ENCODE measurements around the gene LYZL1. TPM values are rescaled to one million over a fixed set of nuclear protein-coding genes. Genes with fewer than 3 reads are reported as not detected.

The LYZL1 gene
- total RNA-seq, 1 experiment from 2014 or later: not detected

DNA sequence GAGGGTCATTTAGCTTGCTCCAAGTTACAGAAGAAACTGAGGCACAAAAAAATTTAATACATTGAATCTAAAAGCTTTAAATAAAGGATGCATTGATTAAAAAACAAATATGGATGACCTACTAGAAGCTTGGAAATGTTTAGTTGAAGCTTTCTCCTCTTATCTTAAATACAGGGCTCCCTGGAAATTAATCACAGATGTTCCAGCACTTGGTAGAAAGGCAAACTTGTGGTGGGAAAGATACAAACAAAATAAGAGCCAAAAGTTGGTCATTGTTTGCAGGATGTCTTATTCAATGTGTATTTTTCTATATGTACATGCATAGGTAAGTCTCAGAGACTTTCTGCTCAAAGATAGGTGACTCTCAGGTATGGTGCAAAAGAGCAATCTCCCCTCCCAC is 40.7 kb upstream of the LYZL1 start:
- ChIA-PET CTCF (no interaction called here), RAD21 (ENCODE audit: low non-redundant PET in 1 of 2, low total read pairs in 2 of 2, uncharacterized antibody in 2 of 2, unreplicated experiment in 2 of 2) (no interaction called here), POLR2A (no interaction called here)
- H3K9me3 ChIP-seq (ENCODE audit: control insufficient read depth in 1 of 2, insufficient read depth in 1 of 2, low read depth in 1 of 2, low read length in 2 of 2): no peaks in the 10 kb centered on the region
- DNase-seq (ENCODE audit: low read depth, low spot score): no peak
- H3K27ac ChIP-seq (ENCODE audit: low read depth, low read length): no peak overlapping the region
- H3K9ac ChIP-seq (ENCODE audit: low read length): no peak overlapping the region
- H3K9me2 ChIP-seq (ENCODE audit: insufficient read depth): no peaks in the 10 kb centered on the region
- no peaks in the 10 kb centered on the region for H3K79me2 ChIP-seq (ENCODE audit: insufficient read depth, low read length)
- BruUV-seq (replicated peaks): no TSS peak
- H3K27me3 ChIP-seq (ENCODE audit: insufficient read depth, low read length): peaks cover 19% of the 10 kb centered on the region; the same call in 1 of the 2 replicates
- H3K4me1 ChIP-seq (ENCODE audit: control insufficient read depth in 1 of 2, insufficient read depth in 2 of 2, low read length in 2 of 2): no peaks in the 10 kb centered on the region
- H3K4me3 ChIP-seq (replicated peaks in 1 of 2; ENCODE audit: low read depth in 1 of 2, low read length in 2 of 2): no peak overlapping the region
- H3K4me2 ChIP-seq (ENCODE audit: low read length): no peak overlapping the region
- TF ChIP-seq RAD21 (IDR thresholded peaks at IDR 0.05; ENCODE audit: low read depth): no peak
- no peak for TF ChIP-seq SRF (IDR thresholded peaks at IDR 0.05; ENCODE audit: low read depth)
- no peak for TF ChIP-seq POLR2AphosphoS5 (IDR thresholded peaks at IDR 0.05; ENCODE audit: low read depth, low read length)
- TF ChIP-seq CEBPB (IDR thresholded peaks at IDR 0.05; ENCODE audit: low read depth): no peak
- no peak for TF ChIP-seq JUND (IDR thresholded peaks at IDR 0.05)
- no peak for TF ChIP-seq ELF1 (IDR thresholded peaks at IDR 0.05; ENCODE audit: borderline replicate concordance, low read depth)
- no peaks in the 10 kb centered on the region for H3K36me3 ChIP-seq (ENCODE audit: control insufficient read depth in 1 of 2, insufficient read depth in 2 of 2, low read length in 2 of 2)
- no peak overlapping the region for H2AFZ ChIP-seq (ENCODE audit: low read depth, low read length, poor library complexity, severe bottlenecking)
- ATAC-seq: no peak
- H4K20me1 ChIP-seq (ENCODE audit: insufficient read depth): no peaks in the 10 kb centered on the region
- intact Hi-C loops (cut with micrococcal nuclease): no loop called here

DNA sequence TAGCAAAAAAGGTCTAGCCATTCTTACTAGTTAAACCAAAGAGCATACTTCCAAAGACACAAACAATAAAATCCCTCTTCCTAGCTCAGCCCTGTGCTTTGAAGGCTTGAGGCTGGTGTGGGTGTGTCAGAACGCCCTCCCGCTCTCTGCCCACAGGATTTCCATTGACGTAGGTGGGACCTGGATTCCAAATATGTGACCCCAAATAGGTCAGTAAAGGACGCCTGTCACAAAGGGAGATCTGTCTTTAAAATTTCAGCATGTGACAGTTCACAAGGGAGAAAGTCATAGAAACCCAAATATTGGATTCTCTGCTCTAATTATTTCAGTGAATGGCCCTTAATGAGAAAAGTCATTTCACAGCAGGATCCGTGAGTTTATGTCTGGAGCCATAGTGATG is 39.9 kb upstream of the LYZL1 start:
- CTCF ChIA-PET: no interaction called here
- H3K4me2 ChIP-seq (ENCODE audit: low read length): no peak overlapping the region
- no peak overlapping the region for H2AFZ ChIP-seq (ENCODE audit: low read depth, low read length, poor library complexity, severe bottlenecking)
- TF ChIP-seq, protein P1, sequence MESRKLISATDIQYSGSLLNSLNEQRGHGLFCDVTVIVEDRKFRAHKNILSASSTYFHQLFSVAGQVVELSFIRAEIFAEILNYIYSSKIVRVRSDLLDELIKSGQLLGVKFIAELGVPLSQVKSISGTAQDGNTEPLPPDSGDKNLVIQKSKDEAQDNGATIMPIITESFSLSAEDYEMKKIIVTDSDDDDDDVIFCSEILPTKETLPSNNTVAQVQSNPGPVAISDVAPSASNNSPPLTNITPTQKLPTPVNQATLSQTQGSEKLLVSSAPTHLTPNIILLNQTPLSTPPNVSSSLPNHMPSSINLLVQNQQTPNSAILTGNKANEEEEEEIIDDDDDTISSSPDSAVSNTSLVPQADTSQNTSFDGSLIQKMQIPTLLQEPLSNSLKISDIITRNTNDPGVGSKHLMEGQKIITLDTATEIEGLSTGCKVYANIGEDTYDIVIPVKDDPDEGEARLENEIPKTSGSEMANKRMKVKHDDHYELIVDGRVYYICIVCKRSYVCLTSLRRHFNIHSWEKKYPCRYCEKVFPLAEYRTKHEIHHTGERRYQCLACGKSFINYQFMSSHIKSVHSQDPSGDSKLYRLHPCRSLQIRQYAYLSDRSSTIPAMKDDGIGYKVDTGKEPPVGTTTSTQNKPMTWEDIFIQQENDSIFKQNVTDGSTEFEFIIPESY (IDR thresholded peaks at IDR 0.05; ENCODE audit: extremely low read depth, insufficient replicate concordance, low read length): no peak
- TF ChIP-seq EGR1 (IDR thresholded peaks at IDR 0.05; ENCODE audit: low read depth) (no peak), EZH2phosphoT487 (IDR thresholded peaks at IDR 0.05; ENCODE audit: borderline replicate concordance) (no peak), RAD21 (IDR thresholded peaks at IDR 0.05; ENCODE audit: low read depth) (no peak), YY1 (IDR thresholded peaks at IDR 0.05; ENCODE audit: extremely low read depth, insufficient replicate concordance, low read depth, low read length) (no peak), FOSL1 (IDR thresholded peaks at IDR 0.05; ENCODE audit: low read depth) (no peak), POLR2A (IDR thresholded peaks at IDR 0.05; ENCODE audit: borderline replicate concordance, extremely low read depth, insufficient read depth, insufficient read length) (no peak), JUND (IDR thresholded peaks at IDR 0.05) (no peak), SIN3A (IDR thresholded peaks at IDR 0.05; ENCODE audit: low read depth) (no peak), ZFX (IDR thresholded peaks at IDR 0.05) (no peak)
- TF ChIP-seq, protein P2, sequence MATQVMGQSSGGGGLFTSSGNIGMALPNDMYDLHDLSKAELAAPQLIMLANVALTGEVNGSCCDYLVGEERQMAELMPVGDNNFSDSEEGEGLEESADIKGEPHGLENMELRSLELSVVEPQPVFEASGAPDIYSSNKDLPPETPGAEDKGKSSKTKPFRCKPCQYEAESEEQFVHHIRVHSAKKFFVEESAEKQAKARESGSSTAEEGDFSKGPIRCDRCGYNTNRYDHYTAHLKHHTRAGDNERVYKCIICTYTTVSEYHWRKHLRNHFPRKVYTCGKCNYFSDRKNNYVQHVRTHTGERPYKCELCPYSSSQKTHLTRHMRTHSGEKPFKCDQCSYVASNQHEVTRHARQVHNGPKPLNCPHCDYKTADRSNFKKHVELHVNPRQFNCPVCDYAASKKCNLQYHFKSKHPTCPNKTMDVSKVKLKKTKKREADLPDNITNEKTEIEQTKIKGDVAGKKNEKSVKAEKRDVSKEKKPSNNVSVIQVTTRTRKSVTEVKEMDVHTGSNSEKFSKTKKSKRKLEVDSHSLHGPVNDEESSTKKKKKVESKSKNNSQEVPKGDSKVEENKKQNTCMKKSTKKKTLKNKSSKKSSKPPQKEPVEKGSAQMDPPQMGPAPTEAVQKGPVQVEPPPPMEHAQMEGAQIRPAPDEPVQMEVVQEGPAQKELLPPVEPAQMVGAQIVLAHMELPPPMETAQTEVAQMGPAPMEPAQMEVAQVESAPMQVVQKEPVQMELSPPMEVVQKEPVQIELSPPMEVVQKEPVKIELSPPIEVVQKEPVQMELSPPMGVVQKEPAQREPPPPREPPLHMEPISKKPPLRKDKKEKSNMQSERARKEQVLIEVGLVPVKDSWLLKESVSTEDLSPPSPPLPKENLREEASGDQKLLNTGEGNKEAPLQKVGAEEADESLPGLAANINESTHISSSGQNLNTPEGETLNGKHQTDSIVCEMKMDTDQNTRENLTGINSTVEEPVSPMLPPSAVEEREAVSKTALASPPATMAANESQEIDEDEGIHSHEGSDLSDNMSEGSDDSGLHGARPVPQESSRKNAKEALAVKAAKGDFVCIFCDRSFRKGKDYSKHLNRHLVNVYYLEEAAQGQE (IDR thresholded peaks at IDR 0.05; ENCODE audit: low read depth): no peak
- TF ChIP-seq, protein P3, sequence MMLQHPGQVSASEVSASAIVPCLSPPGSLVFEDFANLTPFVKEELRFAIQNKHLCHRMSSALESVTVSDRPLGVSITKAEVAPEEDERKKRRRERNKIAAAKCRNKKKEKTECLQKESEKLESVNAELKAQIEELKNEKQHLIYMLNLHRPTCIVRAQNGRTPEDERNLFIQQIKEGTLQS (IDR thresholded peaks at IDR 0.05): no peak

More for the DNA sequence above, 39.9 kb upstream of the LYZL1 start:
- intact Hi-C loops (cut with micrococcal nuclease): no loop called here
- DNase-seq (ENCODE audit: low read depth, low spot score): no peak
- Histone ChIP-seq H3K27me3 (ENCODE audit: insufficient read depth, low read length) (peaks cover 28% of the 10 kb centered on the region), H3K9me2 (ENCODE audit: insufficient read depth) (no peaks in the 10 kb centered on the region), H3K4me1 (ENCODE audit: control insufficient read depth in 1 of 2, insufficient read depth in 2 of 2, low read length in 2 of 2) (no peaks in the 10 kb centered on the region), H3K27ac (ENCODE audit: low read depth, low read length) (no peak overlapping the region), H3K36me3 (ENCODE audit: control insufficient read depth in 1 of 2, insufficient read depth in 2 of 2, low read length in 2 of 2) (no peaks in the 10 kb centered on the region), H3K9ac (ENCODE audit: low read length) (no peak overlapping the region), H3K79me2 (ENCODE audit: insufficient read depth, low read length) (no peaks in the 10 kb centered on the region), H3K4me3 (replicated peaks in 1 of 2; ENCODE audit: low read depth in 1 of 2, low read length in 2 of 2) (no peak overlapping the region), H4K20me1 (ENCODE audit: insufficient read depth) (no peaks in the 10 kb centered on the region), H3K9me3 (ENCODE audit: control insufficient read depth in 1 of 2, insufficient read depth in 1 of 2, low read depth in 1 of 2, low read length in 2 of 2) (no peaks in the 10 kb centered on the region)
- ATAC-seq: no peak
- ChIA-PET RAD21 (ENCODE audit: low non-redundant PET in 1 of 2, low total read pairs in 2 of 2, uncharacterized antibody in 2 of 2, unreplicated experiment in 2 of 2) (no interaction called here), POLR2A (no interaction called here)
- BruUV-seq (replicated peaks): no TSS peak
